HG03575 (cell line): ENCODE data around the gene SLC8A1.

Experiments
- ATAC-seq: cut with Tn5 transposase; IDR thresholded peaks from one replicate; pipeline ENCODE4 v1.9.1; 2021; ENCODE audit not compliant: unreplicated experiment, insufficient number of reproducible peaks, low FRiP score; ENCODE audit errors: extremely low read depth

The SLC8A1 gene

GRCh38 chr2:40466332-40466906 lies 14.5 kb upstream of the SLC8A1 start:
- ATAC-seq, result no peak

GRCh38 chr2:40463112-40463511 lies 11.2 kb upstream of the SLC8A1 start:
- no peak for ATAC-seq

- ATAC-seq, result no peak
Measured at GRCh38 chr2:40458271-40458794, 6.4 kb upstream of the SLC8A1 start.

- ATAC-seq, result no peak
Measured at GRCh38 chr2:40457837-40458236, 5.9 kb upstream of the SLC8A1 start.

GRCh38 chr2:40457366-40457765 lies 5.5 kb upstream of the SLC8A1 start:
- ATAC-seq, result no peak

GRCh38 chr2:40456926-40457325 lies 5.0 kb upstream of the SLC8A1 start:
- no peak for ATAC-seq

GRCh38 chr2:40455661-40456060 lies 3.8 kb upstream of the SLC8A1 start:
- ATAC-seq, result no peak

GRCh38 chr2:40454321-40454720 lies 2.4 kb upstream of the SLC8A1 start:
- ATAC-seq, result no peak

GRCh38 chr2:40452786-40453185 lies 896 bp upstream of the SLC8A1 start:
- no peak for ATAC-seq

GRCh38 chr2:40450796-40451430 lies 977 bp downstream of the SLC8A1 start:
- ATAC-seq, result no peak

- ATAC-seq, result no peak
Measured at GRCh38 chr2:40450066-40450795, 1.7 kb downstream of the SLC8A1 start.

- no peak for ATAC-seq
Measured at GRCh38 chr2:40448476-40449079, 3.3 kb downstream of the SLC8A1 start.

- ATAC-seq, result no peak
Measured at GRCh38 chr2:40445467-40445866, 6.4 kb downstream of the SLC8A1 start.

GRCh38 chr2:40440835-40441234 lies 11.1 kb downstream of the SLC8A1 start:
- ATAC-seq, result no peak

- no peak for ATAC-seq
Measured at GRCh38 chr2:40439473-40439872, 12.4 kb downstream of the SLC8A1 start.

GRCh38 chr2:40436093-40436475 lies 15.8 kb downstream of the SLC8A1 start:
- no peak for ATAC-seq

GRCh38 chr2:40435426-40436092 lies 16.3 kb downstream of the SLC8A1 start:
- ATAC-seq, result no peak

- no peak for ATAC-seq
Measured at GRCh38 chr2:40434731-40435271, 17.1 kb downstream of the SLC8A1 start.

- no peak for ATAC-seq
Measured at GRCh38 chr2:40433736-40434135, 18.2 kb downstream of the SLC8A1 start.
